ENCODE results near the gene ALDOA.

ALDOA gene

DNA sequence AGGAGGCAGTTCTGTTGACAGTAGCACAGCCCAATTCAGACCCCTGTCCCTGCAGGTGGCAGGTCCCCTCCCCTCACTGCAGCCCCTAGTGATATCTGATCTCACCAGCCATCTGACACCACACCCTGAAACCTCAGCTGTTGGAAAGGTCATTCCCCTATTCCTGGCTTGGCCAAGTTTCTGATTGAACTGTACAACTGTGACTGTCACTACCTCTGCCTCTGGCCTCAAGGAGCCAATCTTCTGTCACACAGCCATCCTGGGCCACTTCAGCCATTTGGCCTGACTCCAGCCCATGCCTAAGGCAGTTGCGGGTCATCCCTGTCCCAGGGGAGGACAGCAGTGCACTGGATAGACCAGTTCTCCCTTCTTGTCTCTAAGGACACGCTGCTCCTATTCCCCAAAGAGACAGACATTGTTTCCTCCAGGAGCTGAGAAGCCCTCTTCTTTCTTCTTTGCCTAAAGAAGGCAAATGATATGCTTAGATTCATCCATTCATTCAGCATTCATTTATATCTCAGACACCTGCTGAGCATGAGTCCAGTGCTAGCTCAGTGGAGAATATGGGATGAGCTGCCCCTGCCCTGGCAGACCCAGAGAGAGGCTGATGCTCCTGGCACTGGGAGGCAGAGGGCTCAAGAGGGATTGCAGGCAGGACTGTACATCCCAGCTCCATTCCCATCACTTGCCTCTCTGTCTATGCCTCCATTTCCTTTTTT lies 4.6 kb upstream of the ALDOA start:
- DNase-seq (ENCODE audit: extremely low spot score) = no peak
- CTCF ChIA-PET = interaction anchor here (0.6 to 1.1 kb wide), 2 partner anchors 13 to 31 kb away, joined by 3 to 4 read pairs; partner anchors contain the start of gene TBX6
- TF ChIP-seq, protein P1, sequence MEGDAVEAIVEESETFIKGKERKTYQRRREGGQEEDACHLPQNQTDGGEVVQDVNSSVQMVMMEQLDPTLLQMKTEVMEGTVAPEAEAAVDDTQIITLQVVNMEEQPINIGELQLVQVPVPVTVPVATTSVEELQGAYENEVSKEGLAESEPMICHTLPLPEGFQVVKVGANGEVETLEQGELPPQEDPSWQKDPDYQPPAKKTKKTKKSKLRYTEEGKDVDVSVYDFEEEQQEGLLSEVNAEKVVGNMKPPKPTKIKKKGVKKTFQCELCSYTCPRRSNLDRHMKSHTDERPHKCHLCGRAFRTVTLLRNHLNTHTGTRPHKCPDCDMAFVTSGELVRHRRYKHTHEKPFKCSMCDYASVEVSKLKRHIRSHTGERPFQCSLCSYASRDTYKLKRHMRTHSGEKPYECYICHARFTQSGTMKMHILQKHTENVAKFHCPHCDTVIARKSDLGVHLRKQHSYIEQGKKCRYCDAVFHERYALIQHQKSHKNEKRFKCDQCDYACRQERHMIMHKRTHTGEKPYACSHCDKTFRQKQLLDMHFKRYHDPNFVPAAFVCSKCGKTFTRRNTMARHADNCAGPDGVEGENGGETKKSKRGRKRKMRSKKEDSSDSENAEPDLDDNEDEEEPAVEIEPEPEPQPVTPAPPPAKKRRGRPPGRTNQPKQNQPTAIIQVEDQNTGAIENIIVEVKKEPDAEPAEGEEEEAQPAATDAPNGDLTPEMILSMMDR (IDR thresholded peaks at IDR 0.05; ENCODE audit: control extremely low read depth, extremely low read depth, low read depth, missing control alignments) = no peak
- POLR2A ChIA-PET = no interaction called here

DNA sequence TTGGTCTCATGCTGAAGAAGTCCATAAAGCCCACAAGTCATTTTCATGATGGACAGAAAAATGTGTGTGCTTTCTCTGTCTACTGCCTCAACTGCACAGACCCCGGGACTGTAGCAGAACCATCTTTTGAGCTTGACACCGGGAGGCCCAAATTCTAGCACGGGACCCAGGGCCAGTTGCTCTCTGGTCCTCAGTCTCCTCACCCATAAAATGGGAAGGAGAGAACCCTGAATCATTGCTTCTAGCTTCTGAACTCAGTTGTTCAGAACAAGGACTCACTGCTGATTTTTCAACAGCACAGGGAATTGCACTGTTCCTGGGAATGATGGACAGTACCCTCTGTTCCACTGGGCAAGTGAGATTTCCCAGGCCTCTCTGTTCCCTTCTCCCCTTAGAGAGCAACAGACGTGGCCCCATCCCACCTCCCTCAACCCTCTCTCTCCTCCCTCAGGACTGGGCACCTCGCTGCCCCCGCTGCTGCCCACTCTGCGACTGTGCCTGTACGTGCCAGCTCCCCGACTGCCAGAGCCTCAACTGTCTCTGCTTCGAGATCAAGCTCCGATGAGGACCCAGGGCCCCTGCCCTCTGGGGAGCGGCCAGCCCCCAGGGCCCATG lies 2.2 kb upstream of the ALDOA start:
- CTCF ChIA-PET = interaction anchor here (0.9 to 1.6 kb wide), 4 partner anchors 8 to 372 kb away, joined by 3 to 11 read pairs (median 4); no protein-coding TSS in a partner anchor
- POLR2A ChIA-PET = no interaction called here
- no peak for DNase-seq (ENCODE audit: extremely low spot score)
- TF ChIP-seq, protein P1 (IDR thresholded peaks at IDR 0.05; ENCODE audit: control extremely low read depth, extremely low read depth, low read depth, missing control alignments) = no peak

DNA sequence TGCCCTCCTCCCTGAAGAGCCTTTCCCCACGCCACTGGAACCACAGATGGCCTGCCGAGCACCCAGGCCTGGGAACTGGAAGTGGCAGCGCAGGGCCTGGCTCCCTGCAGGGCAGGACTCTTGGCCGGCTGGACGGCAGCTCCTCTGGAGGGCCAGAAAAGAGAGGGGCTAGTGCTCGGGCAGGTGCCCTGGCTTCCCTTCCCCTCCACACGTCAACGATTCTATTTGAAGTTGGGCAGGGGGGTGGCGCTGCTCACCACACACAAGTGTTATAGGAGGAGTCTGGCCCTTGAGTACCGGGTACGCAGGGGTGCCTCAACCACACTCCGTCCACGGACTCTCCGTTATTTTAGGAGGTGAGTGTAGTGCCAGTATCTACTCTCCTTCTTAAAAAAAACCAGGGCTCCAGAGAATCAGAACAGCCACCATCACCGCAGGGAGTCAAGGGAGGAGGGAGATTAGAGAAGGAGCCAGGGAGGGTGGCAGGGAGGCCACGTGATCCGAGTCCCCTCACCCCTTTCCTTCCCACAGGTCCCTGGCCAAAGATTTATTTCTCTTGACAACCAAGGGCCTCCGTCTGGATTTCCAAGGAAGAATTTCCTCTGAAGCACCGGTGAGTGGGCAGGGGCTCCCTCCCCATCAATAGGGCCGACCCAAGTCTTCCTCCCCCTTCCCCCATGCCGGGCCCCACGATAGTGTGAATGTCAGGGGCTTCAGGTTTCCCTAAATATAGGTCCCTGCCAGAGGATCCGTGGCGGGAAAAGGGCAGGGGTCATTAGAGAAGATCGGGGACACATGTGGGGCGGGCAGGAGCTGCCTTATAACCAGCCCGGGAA lies 1.4 kb upstream of the ALDOA start:
- ChIA-PET CTCF (interaction anchor here (0.9 to 3.2 kb wide), 8 partner anchors 9 to 373 kb away, joined by 3 to 21 read pairs (median 6); partner anchors contain the start of gene TBX6), POLR2A (interaction anchor here (1.5 kb wide), 1 partner anchor 121 kb away, joined by 4 read pairs; no protein-coding TSS in a partner anchor)
- DNase-seq (ENCODE audit: extremely low spot score) = peak; percentile 85
- TF ChIP-seq, protein P1 (IDR thresholded peaks at IDR 0.05; ENCODE audit: control extremely low read depth, extremely low read depth, low read depth, missing control alignments) = peak; percentile 48

DNA sequence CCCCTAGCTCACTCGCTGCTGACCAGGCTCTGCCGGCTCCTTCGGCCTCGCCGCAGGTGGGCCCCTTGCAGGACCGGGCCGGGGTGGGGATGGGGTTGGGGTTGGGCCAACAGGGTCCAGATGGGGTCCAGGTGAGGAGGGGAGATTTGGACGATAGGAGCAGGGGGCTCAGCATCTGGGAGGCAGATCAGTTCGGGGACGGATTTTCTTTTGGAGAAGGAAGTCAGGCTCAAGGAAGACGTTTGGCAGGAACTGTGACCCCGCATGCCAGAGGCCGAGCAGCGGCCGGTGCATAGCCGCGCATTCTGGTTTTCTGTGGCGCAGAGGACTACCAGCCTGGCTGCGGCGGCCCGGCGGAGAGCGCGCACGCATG lies 845 bp upstream of the ALDOA start:
- POLR2A ChIA-PET = interaction anchor here (1.3 to 1.5 kb wide), 4 partner anchors 11 to 121 kb away, joined by 3 to 13 read pairs (median 8); partner anchors contain the start of genes PPP4C and TBX6
- CTCF ChIA-PET = interaction anchor here (1.2 to 3.2 kb wide), 4 partner anchors 10 to 27 kb away, joined by 3 to 21 read pairs (median 10); partner anchors contain the start of gene TBX6
- TF ChIP-seq, protein P1 (IDR thresholded peaks at IDR 0.05; ENCODE audit: control extremely low read depth, extremely low read depth, low read depth, missing control alignments) = no peak
- DNase-seq (ENCODE audit: extremely low spot score) = no peak

DNA sequence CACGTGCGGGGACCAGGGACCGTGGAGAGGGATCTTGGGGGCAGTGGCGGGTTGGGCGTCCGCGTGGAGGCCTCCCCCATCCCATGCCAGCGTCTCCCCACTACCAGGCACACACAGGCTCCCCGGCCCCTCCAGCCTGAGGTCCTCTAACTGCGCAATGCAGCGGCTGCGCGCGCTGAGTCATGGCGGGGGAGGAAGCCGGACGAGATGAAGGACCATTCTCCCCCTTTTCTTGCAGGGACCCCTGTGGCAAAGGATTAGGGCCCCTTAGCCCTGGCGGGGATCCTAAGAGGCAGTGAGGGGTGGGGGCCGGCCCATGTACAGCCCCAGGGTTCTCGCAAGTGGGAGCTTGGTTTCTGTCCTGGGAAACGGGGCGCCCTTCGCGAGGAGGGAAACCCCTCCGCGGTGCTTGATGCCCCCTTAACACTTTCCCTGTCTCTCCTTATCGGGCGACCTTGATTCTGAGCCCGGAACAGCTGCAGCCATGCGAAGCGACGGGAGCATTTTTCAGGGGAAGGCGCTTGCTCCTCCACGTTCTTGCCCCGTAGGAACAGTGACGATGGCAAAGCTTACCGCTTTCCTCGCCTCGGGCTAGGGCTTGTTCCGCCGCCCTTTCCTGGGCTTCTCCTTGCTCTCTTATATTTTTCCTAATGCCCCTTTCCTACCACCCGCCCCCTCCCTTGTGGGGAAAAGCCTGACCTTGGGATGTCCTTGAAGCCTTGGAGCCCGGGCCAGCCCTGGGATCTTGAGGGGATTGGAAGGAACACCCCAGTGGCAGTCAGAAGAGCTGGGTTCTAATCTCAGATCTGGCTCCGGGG lies 592 bp downstream of the ALDOA start:
- CTCF ChIA-PET = interaction anchor here (0.8 to 3.2 kb wide), 6 partner anchors 9 to 27 kb away, joined by 3 to 21 read pairs (median 6); partner anchors contain the start of gene TBX6
- TF ChIP-seq, protein P1 (IDR thresholded peaks at IDR 0.05; ENCODE audit: control extremely low read depth, extremely low read depth, low read depth, missing control alignments) = no peak
- no peak for DNase-seq (ENCODE audit: extremely low spot score)
- POLR2A ChIA-PET = interaction anchor here (0.5 to 1.7 kb wide), 12 partner anchors 9 to 489 kb away, joined by 3 to 13 read pairs (median 4); partner anchors contain the start of genes PPP4C and TBX6
